Stromal cell of bone marrow (primary cell): ENCODE data around the gene MEIS3.

Experiments used
- DNase-seq: peaks from one replicate; pipeline ENCODE4 v3.0.0-alpha.2; 2012; ENCODE audit warnings: low read depth

MEIS3 gene

DNA sequence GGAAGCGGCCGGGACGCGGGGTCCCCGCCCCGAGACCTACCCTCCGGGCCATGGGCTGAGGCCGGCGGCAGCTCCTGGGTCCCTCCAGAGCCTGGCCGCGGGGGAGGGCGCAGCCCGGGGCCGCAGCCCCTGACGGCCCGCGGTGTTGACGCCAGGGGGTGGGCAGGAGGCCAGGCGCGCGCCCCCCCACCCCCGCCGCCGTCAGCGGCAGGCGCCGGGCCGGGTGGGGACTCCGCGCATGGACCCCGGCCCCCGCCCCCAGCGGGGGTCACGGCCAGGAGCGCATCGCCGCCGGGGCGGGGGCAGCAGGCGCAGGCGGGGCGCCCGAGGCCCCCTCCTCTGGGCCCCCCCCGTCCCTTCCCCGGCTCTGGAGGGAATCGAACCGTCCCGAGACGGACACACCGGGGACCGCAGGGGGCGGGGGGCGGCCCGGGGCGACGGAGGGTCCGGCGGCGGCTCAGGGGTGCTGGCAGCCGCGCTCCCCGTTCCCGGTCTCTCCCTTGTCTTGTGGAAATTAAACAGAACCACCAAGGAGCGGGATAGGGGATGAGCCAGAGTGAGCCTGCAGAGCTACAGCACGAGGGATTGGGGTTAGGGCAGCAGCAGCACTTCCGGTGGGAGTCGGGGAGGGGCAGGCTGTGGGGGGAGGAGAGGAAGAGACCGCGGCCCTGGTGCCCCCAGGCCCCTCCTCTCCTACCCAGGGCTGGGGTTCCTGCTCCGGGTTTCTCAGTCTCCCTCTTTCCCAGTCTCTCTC is at the start of gene MEIS3:
MEIS3 (minus strand) TSS at position 498 of the 754 bp plus-strand sequence; CDS start at position 52, 446 bp downstream.
- no peak for DNase-seq

DNA sequence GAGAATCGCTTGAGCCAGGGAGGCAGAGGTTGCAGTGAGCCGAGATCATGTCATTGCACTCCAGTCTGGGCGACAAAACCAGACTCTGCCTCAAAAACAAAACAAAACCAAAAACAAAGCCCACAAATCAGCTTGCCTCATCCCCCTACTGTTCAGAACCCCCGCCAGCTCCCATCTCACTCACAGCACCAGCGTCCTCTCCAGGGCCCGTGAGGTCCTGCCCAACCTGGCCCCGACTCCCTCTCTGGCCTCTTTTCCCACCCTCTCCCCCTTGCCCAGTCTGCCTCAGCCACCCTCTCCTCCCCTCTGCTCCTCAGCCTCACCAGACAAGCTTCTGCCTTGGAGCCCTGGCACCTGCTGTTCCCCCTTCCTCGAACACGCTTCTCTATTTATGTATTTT is 48.6 kb upstream of the MEIS3 start:
- DNase-seq: no peak

DNA sequence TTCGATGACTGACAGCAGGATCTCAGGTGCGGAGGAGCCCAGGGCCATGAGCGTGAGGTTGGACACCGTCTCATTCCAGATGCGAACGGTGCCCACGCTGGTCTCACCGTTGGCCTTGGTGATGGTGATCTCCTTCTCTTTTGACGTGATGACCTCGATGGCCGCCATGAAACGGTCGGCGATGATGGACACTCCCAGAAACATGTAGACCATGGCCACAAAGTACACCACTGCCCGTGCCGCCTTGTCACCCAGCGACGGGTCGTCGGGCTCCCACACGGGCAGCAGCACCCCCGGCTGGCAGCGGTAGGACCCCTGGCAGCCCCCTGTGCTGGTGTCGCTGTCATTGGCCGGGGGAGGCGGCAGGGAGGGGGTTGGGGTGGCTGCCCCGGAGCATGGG is 46.6 kb upstream of the MEIS3 start:
- no peak for DNase-seq

DNA sequence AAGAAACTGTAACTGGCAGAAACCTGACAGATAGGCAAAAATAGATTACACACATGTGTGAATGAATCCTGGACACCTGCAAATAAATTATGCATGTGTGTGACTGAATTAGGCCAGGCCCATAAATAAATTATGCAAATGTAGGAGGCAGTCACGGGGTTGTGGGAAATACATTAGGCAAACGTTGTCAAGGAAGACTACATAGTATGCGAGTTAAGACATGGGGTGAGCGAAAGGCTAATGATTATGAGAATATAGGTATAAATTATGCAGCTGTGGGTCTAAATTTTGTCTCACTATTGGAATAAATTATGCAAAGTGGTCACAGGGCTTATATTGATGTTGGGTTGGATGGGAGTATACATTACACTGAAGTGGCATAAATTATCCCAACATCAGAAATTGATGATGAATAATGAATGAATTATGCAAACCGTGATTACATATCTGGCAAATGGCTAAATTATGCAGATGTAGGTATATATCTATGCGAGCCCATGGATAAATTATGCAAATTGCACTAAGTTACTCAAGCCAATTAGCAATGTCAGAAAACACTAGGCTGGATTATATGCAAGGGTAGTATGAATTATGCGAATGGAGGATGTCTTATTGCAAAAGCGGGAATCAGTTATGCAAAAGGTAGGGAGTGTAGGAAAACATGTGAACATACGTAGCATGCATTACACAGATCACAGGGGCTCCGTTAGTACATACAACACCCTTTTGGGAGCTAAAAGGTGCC is 45.5 kb upstream of the MEIS3 start:
- no peak for DNase-seq

DNA sequence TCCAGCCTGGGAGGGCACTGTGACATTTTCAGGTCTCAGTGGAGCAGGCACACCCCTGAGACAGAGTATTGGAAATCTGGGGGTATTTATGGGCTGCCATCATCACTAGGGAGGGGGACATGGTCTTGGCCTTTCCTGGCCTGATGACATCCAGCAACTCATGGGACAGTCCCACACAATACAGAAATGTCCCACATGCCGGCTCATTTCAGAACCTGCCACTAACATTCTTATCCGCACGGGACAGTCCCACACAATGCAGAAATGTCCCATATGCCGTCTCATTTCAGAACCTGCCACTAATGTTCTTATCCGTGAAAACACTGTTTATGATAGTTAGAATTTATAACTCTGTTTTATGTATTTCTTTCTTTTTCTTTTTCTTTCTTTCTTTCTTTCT is 42.5 kb upstream of the MEIS3 start:
- DNase-seq: no peak

DNA sequence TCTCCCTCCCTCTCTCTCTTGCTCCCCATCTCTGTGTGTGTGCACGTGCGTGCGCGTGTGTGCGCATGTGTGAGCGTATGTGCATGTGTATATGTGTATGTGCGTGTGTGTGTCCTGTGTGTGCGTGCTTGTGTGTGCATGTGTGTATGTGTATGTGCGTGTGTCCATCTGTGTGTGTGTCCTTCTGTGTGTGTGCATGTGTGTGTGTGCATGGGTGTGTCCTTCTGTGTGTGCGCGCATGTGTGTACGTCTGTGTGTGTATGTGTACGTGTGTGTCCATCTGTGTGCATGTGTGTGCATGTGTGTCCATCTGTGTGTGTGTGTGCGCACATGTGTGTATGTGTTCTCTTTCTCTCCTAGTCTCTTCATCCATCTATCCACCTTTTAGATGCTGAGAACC is 40.1 kb upstream of the MEIS3 start:
- DNase-seq: no peak

DNA sequence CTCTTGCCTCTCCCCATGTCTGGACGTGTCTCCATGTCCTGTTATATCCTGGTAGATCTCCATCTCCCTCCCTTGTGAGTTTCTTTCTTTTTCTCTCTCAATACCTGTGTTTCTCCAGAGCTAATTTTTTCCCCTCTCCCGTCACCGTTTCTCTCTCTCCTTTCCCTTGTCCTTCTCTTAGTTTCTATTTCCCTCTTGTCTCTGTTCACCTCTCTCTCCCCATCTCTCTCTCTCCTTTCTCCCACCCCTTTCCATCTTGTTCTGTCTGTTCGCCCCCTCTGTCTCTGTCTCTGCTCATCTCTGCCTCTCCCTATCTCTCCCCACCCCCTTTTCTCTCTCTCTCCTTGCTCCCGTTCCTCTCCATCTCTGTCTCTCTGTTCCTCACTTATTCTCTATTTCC is 39.3 kb upstream of the MEIS3 start:
- DNase-seq: no peak

DNA sequence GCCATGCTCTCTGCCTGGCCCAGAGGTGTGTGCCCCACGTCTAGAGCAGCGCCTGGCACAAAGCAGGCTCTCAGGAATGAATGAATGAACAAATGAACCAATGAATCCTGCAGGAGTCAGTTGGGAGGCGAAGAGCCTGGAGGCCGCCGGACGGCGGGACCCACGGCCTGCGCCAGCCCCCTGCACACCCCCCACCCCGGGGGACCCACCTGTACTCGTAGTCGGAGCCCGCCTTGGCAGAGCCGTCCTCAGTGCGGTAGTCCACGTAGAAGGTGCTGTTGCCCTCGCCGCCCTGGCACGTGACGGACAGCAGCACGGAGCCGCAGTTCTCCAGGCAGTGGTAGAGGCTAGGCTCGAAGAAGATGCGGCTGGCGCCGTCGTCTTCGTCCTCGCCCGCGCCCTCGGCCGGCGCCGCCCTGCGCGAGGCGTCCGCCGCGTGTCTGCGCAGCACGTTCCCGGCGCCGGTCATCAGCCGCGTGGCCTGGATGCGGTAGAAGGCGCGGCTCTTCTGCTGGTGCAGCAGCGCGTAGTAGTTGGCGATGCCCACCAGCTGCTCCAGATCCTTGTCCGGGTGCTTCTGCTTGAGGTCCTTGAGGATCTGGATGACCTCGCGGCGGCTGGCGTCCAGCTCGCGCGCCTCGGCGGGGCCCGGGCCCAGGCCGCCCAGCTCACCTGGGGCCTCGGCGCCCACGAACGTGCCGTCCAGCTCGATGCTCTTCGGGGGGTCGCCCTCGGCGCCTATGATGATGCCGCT is 37.6 kb upstream of the MEIS3 start:
- DNase-seq: no peak

DNA sequence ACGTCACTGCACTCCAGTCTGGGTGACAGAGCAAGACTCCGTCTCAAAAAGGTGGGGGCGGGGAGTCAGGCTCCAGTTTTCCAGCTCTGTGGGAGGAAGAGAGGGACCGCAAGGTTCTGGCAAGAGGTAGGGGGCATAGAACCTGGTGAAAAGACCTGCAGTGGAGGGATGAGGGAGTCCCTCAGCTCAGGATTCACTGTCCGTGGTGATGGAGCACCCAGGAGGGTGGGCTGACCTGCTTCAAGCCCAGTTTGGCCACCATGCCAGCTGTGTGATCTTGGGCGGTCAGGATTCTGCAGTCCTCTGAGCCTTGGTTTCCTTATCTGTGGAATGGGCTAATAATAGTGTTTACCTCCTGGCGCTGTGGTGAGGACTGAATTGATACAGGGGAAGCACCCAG is 31.2 kb upstream of the MEIS3 start:
- DNase-seq: no peak

DNA sequence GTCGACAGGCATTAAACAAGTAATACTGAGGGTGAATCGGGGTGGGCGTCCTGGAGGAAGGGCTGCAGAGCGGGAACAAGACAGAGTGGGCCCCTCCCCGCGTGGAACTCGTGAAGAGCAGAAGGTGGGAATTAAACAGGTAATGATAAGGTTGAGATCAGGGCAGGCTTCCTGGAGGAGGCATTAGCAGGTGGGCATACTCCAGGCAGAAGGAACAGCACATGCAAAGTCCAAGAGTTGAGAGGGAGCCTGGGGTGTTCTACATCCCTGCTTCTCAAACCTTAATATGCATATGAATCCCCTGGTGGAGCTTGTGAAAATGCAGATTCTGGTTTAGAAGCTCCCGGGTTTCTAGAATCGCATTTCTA is 29.0 kb upstream of the MEIS3 start:
- DNase-seq: no peak

DNA sequence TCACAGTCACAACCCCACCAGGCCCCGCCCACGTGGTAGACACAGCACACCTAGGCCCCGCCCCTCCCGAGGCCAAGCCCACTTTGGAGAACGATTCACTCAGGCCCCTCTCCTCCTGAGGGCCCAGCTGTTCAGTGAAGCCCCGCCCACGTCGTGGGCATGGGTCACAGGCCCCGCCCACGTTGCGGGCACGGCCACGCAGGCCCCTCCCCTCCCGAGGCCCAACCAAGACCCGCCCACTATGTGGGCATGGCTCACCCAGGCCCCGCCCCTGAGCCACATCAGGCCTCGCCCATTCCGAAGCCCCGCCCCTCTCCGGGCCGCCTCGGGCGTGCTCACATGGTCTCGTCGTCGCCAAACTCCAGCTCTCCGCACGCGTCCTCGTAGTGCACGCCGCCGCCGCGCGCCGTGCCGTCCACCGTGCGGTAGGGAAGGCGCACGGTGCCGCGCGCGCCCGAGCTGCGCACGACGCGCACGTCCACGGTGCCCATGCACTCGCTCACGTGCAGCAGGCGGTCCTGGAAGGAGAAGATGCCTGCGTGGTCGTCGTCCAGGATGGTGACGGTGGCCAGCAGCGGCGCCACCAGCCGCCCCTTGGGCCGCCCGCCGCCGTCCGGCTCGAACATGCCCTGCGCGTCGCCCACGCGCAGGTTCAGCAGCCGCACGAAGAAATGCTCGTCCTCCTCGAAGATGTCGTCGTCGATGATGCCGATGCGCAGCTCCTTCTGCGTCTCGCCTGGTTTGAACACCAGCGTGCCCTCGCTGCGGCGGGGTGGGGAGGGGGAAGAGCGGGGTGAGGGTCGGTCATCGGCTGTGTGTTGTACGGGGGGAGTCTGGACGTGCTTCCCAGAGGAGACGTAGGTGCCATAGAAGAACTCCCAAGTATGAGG is 28.4 kb upstream of the MEIS3 start:
- no peak for DNase-seq

DNA sequence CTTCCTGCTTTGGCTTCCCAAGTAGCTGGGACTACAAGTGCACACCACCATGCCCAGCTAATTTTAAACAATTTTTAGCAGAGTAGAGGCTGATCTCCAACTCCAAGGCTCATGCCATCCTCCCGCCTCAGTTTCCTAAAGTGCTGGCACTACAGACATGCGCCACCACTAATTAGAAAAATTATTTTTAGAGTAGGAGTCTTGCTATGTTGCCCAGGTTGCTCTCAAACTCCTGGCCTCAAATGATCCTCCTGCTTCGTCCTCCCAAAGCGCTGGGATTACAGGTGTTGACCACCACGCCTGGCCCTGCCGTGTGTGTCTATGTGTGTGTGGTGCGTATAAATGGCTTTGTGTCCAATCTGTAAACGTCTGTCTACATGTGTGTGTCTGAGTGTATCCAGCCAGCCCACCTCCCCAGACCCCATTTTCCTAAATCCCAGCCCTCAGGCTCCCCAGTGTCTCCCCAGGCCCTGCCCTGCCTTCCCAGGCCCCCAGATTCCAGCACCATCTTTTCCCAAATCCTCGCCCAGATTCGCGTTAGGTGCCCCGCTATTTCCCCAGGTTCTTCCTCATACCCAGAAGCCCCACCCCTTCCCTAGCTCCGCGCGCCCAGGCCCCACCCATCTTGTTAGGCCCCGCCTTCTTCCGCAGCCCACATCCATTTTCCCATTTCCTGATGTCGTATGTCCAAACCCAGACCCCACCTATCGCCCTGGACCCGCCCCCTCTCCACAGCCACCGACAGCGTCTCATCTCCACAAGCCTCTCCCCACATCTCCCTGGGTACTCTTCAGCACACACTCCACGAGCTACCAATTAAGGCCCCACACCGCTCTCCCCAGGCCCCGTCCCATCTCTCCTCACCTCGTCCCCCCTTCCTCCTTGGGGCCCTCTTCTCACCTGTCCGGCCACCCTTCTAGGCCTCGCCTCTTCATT is 27.5 kb upstream of the MEIS3 start:
- no peak for DNase-seq

DNA sequence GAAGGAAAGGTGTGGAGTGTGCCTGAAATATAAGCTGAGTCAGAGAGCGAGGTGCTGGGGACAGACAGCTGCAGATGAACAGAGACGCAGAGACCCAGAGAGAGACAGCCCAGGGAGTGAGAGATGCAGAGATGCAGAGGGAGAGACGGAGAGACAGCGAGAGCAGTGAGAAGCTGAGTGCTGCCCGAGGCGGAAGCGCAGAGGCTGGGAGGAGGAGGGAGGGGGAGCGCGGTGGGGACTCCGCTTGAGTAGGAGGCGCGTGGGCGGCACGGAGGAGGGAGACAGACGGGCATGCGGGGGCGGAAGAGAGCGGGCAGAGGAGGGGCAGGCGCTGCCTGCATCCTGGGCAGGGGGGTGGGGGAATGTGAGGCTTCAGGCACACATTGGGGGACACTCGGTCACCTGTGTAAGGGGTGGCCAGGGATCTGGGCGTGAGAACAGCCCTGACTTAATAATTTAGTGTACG is 26.6 kb upstream of the MEIS3 start:
- no peak for DNase-seq

DNA sequence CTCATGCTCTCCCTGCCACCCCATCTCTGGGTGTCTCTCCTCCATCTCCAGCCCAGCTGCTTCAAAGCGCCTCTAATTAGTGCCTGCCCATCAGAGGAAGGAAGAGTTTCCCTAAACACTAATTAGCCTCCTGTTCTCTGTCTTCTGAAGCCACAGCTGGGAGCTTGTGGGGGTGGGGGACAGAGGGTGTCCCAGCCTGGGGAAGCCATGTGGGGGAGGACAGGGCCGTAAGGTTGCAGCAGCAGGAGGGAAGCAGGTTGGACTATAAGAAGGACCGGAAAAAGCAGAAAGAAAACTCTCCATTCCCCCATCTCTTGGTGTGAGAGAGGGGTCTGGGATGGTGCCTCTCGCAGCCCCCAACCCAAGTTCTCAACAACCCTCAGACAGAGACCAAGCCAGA is 26.2 kb upstream of the MEIS3 start:
- DNase-seq: no peak

DNA sequence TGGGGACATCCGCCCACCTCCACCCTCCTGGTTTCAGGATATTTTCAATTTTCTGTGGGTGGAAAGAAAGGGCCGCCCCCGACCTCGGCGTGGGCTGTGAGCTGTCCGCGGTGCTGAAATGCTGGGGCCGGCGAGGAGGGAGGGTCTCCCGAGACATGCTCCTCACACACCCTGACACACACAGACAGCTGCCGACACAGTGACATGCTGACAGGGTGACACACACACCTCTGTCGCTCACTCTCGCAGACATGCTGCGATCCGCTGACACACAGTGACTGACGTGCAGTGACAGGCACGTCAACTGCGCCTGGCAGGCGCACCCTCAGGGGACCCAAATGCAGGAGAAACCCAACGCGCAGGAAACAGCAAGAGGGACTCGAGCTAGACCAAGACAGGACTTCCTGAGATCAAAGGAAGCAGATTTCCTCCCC is 25.1 kb upstream of the MEIS3 start:
- DNase-seq: no peak

DNA sequence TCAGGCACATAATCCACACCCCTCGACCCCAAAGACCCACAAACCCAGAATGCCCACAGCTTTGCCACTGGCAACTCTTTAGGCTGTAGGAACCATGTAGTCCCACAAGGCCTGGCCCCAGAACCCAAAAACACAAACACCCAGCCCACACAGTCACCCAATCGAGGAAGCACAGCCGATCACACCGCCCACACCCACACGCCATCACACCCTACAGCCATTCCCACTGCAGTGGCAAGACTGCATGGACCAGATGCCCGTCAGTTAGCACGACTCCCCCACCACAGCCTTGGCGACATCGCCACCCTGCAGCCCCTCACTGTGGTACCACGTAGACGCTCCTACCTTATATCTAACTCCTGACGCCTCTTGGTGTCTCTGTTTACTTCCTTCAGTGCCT is 24.0 kb upstream of the MEIS3 start:
- no peak for DNase-seq

DNA sequence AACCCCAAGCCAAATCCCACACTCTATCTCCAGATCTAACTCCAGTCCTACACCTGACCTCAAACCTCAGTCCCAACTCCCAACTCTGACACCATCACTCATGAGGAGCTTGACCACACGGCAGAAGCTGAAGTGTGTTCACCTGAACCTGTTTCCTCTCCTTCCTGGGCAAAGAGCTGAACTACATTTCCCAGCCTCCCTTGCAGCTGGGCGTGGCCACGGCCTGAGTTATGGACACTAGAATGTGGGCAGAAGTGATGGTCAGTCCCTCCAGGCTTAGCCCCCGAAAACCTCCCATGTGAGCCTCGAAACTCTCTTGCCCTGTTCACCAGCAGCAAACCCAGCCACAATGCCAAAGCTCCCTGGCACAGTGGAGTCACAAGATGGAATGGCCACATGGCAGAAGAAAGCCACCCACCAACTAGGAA is 19.5 kb upstream of the MEIS3 start:
- no peak for DNase-seq

DNA sequence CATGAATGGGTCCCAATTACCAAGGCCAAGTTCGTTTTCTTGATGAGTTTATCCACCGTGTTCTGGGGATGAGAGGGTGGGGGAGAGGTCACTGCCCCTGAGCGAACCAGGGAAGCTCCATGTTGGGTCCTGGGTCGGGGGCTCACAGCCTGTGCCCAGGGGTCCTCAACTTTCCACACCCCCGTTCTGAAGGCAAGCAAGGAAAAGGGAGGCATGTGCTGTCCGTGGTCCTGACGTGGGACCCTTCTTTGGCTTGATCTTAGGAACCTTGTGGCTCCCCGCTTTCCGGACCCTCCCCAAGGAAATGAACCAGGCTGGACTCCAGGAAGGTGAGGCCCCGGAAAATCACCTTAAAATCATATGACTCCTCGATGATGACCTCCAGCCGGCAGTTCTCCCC is 18.2 kb upstream of the MEIS3 start:
- DNase-seq: no peak

DNA sequence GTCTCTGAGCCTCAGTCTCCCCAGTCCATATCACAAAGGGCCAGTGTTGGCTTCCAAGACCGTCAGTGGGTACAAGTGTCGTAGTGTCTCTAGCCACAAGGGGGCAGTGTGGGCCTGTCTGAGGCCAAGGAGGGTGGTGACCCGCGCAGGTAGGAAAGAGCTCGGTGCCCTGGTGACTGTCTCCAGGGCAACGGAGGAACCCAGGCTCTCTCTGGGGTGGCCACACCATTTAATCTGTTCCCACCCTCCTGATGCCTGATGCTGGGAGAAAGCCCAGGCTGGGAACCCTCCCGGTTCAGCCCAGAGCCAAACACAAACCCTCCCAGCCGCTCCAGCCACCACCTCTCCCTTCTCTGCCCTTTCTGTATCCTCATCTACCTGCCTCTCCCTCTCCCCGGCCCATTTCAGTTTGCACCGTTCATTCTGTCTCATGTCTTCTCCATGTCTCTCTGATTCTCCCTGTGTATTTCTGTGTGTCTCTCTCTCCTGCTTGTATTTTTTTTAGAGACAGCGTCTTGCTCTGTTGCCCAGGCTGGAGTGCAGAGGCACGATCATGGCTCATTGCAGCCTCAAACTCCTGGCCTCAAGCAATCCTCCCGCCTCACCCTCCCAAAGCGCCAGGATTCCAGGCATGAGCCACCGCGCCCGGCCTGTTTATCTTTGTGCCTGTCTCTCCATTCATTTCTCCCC is 17.5 kb upstream of the MEIS3 start:
- no peak for DNase-seq

DNA sequence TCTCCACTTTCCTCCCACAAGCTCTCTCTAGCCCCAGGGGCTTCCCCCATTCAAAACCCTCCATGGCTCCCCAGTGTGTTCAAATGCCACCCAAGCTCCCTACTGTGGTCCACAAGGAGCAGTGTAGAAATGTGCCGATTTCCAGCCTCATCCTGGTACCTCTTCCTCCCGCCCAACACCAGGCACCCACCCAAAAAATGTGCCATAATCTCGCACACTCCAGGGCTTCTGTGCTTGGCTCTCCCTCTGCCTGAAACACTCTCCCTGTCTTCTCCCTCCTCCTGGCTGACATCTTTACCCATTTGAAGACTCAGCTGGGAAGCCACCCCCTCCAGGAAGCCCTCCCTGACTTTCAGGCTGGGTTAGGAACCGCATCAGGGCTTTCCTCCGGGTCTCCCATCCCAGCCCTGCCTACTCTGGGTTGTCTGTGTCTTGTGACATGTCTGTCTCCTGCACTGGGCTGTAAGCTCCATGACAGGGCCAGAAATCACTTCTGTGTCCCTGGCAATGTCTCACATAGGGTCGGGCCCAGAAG is 16.6 kb upstream of the MEIS3 start:
- no peak for DNase-seq
